Central memory CD8-positive, alpha-beta T cell (primary cell): ENCODE data around the gene OPN5.

ENCODE experiments used
- ATAC-seq: fragments of 150-1000 bp; cut with Tn5 transposase; replicated peaks from 2 replicates; pipeline ENCODE4 v1.10.0; 2022; ENCODE audit warnings: mild to moderate bottlenecking, moderate FRiP score, moderate number of reproducible peaks; ENCODE audit not compliant: poor library complexity, severe bottlenecking; ENCODE audit errors: extremely low read depth
- DNase-seq, 2 donors: peaks; one replicate each; pipeline ENCODE4 v3.0.0; 2021; ENCODE audit warnings: low spot score in 2 of 2
- H3K27ac Mint-ChIP-seq: one replicate; pipeline ENCODE4 v1.8.0; 2022; ENCODE audit warnings: low read depth, mild to moderate bottlenecking, moderate library complexity, mixed read lengths
- H3K27me3 Mint-ChIP-seq: one replicate; pipeline ENCODE4 v1.8.0; 2022; ENCODE audit warnings: mixed read lengths
- H3K36me3 Mint-ChIP-seq: one replicate; pipeline ENCODE4 v1.8.0; 2022; ENCODE audit warnings: mild to moderate bottlenecking, moderate library complexity, mixed read lengths; ENCODE audit not compliant: insufficient read depth
- H3K4me1 Mint-ChIP-seq: one replicate; pipeline ENCODE4 v1.8.0; 2022; ENCODE audit warnings: mixed read lengths
- H3K4me3 Mint-ChIP-seq: one replicate; pipeline ENCODE4 v1.8.0; 2022; ENCODE audit warnings: mild to moderate bottlenecking, moderate library complexity, mixed read lengths
- H3K9me3 Mint-ChIP-seq: one replicate; pipeline ENCODE4 v1.8.0; 2022; ENCODE audit warnings: mixed read lengths

Gene OPN5

GRCh38 chr6:47844881-47845280, 63.0 kb downstream of the OPN5 start:
- Mint-ChIP-seq H3K27me3 (peaks cover 13% of the 10 kb centered on the region), H3K27ac (no peak overlapping the region), H3K4me1 (no peaks in the 10 kb centered on the region), H3K9me3 (no peaks in the 10 kb centered on the region), H3K4me3 (no peak overlapping the region), H3K36me3 (no peaks in the 10 kb centered on the region)
- ATAC-seq, result no peak
- no peak for DNase-seq

GRCh38 chr6:47846752-47847151, 64.9 kb downstream of the OPN5 start:
- Mint-ChIP-seq H3K36me3 (no peaks in the 10 kb centered on the region), H3K27me3 (peaks cover 9% of the 10 kb centered on the region), H3K27ac (no peak overlapping the region), H3K4me3 (no peak overlapping the region), H3K9me3 (no peaks in the 10 kb centered on the region), H3K4me1 (no peaks in the 10 kb centered on the region)
- no peak for ATAC-seq
- DNase-seq, result no peak

GRCh38 chr6:47851091-47851490, 69.3 kb downstream of the OPN5 start:
- Mint-ChIP-seq H3K27me3 (peaks cover 21% of the 10 kb centered on the region), H3K27ac (no peak overlapping the region), H3K9me3 (no peaks in the 10 kb centered on the region), H3K4me3 (no peak overlapping the region), H3K4me1 (no peaks in the 10 kb centered on the region), H3K36me3 (no peaks in the 10 kb centered on the region)
- ATAC-seq, result no peak
- no peak for DNase-seq

- H3K9me3 Mint-ChIP-seq, result no peaks in the 10 kb centered on the region
- ATAC-seq (no peak), DNase-seq (no peak)
- peaks cover 12% of the 10 kb centered on the region for H3K27me3 Mint-ChIP-seq
- H3K4me1 Mint-ChIP-seq, result no peaks in the 10 kb centered on the region
- no peak overlapping the region for H3K4me3 Mint-ChIP-seq
- H3K27ac Mint-ChIP-seq, result no peak overlapping the region
- H3K36me3 Mint-ChIP-seq, result no peaks in the 10 kb centered on the region
These were observed 70.9 kb downstream of the OPN5 start for GRCh38 chr6:47852727-47853126.

- DNase-seq, result no peak
- no peaks in the 10 kb centered on the region for H3K9me3 Mint-ChIP-seq
These were observed 71.9 kb downstream of the OPN5 start for GRCh38 chr6:47853766-47854165.

GRCh38 chr6:47854971-47855370, 73.1 kb downstream of the OPN5 start:
- Mint-ChIP-seq H3K27me3 (peaks cover 12% of the 10 kb centered on the region), H3K36me3 (no peaks in the 10 kb centered on the region), H3K27ac (no peak overlapping the region), H3K4me3 (no peak overlapping the region), H3K4me1 (no peaks in the 10 kb centered on the region), H3K9me3 (no peaks in the 10 kb centered on the region)
- no peak for DNase-seq
- no peak for ATAC-seq

More at GRCh38 chr6:47853766-47854165, 71.9 kb downstream of the OPN5 start:
- no peaks in the 10 kb centered on the region for H3K36me3 Mint-ChIP-seq
- H3K4me3 Mint-ChIP-seq, result no peak overlapping the region
- H3K27me3 Mint-ChIP-seq, result peaks cover 12% of the 10 kb centered on the region
- no peaks in the 10 kb centered on the region for H3K4me1 Mint-ChIP-seq
- no peak for ATAC-seq
- H3K27ac Mint-ChIP-seq, result no peak overlapping the region

GRCh38 chr6:47859175-47859574, 77.3 kb downstream of the OPN5 start:
- no peaks in the 10 kb centered on the region for H3K4me1 Mint-ChIP-seq
- no peak overlapping the region for H3K4me3 Mint-ChIP-seq
- DNase-seq, result no peak
- H3K27me3 Mint-ChIP-seq, result peaks cover 11% of the 10 kb centered on the region
- ATAC-seq, result no peak
- no peak overlapping the region for H3K27ac Mint-ChIP-seq
- H3K36me3 Mint-ChIP-seq, result peaks cover 1% of the 10 kb centered on the region
- H3K9me3 Mint-ChIP-seq, result no peaks in the 10 kb centered on the region

- no peaks in the 10 kb centered on the region for H3K4me1 Mint-ChIP-seq
- H3K4me3 Mint-ChIP-seq, result no peak overlapping the region
- H3K27me3 Mint-ChIP-seq, result no peaks in the 10 kb centered on the region
- ATAC-seq (no peak), DNase-seq (no peak)
- no peaks in the 10 kb centered on the region for H3K9me3 Mint-ChIP-seq
- H3K36me3 Mint-ChIP-seq, result peaks cover 1% of the 10 kb centered on the region
- no peak overlapping the region for H3K27ac Mint-ChIP-seq
These were observed 80.9 kb downstream of the OPN5 start for GRCh38 chr6:47862731-47863130.

- H3K4me3 Mint-ChIP-seq, result no peak overlapping the region
- H3K9me3 Mint-ChIP-seq, result no peaks in the 10 kb centered on the region
- DNase-seq (no peak), ATAC-seq (no peak)
- no peaks in the 10 kb centered on the region for H3K27me3 Mint-ChIP-seq
- no peaks in the 10 kb centered on the region for H3K4me1 Mint-ChIP-seq
- H3K36me3 Mint-ChIP-seq, result peaks cover 1% of the 10 kb centered on the region
- H3K27ac Mint-ChIP-seq, result no peak overlapping the region
These were observed 83.4 kb downstream of the OPN5 start for GRCh38 chr6:47865206-47865605.

- Mint-ChIP-seq H3K9me3 (no peaks in the 10 kb centered on the region), H3K36me3 (no peaks in the 10 kb centered on the region), H3K27ac (no peak overlapping the region), H3K27me3 (no peaks in the 10 kb centered on the region), H3K4me3 (no peak overlapping the region), H3K4me1 (no peaks in the 10 kb centered on the region)
- DNase-seq (no peak), ATAC-seq (no peak)
These were observed 93.8 kb downstream of the OPN5 start for GRCh38 chr6:47875593-47875992.
